Endothelial cell of umbilical vein (primary cell): ENCODE measurements around the gene INMT. TPM values are rescaled to one million over a fixed set of nuclear protein-coding genes. Genes with fewer than 3 reads are reported as not detected.
"Not testable (repeated sequence)": the region's sequence is repeated elsewhere in the genome, so short reads cannot be mapped to it uniquely, and the experiment has no call there.

ENCODE experiments used
- BruUV-seq: library from RNA; stranded (reverse); fragments of 400-500 nt; replicated peaks from 2 replicates; lab custom pipeline; 2021; lab: Mats Ljungman, UMichigan
- CTCF ChIA-PET: fragments of 300-600, 350-600 bp; sonication (Branson Sonifier 250); formaldehyde crosslinking; loops from one replicate; lab custom pipeline; 2021; ENCODE audit warnings: antibody characterized with exemption, inconsistent platforms; lab: Charles Lee
- POLR2A ChIA-PET: fragments of 300-600, 350-600 bp; sonication (Branson Sonifier 250); formaldehyde crosslinking; loops from one replicate; lab custom pipeline; 2021; ENCODE audit warnings: antibody characterized with exemption, inconsistent platforms; lab: Charles Lee
- DNase-seq: peaks from one replicate; pipeline ENCODE4 v3.0.0-alpha.2; 2011; ENCODE audit warnings: low read depth, low spot score
- FAIRE-seq: peaks from 2 replicates; lab custom pipeline; 2011; peaks lifted over from hg19 to GRCh38; lab: Jason Lieb, UNC
- H2AFZ ChIP-seq: 2 replicates; pipeline ENCODE4 v1.6.0; 2012; ENCODE audit warnings: low read depth, low read length, control low read depth, inconsistent platforms
- H3K27ac ChIP-seq: 2 replicates; pipeline ENCODE4 v1.5.1; 2011; ENCODE audit warnings: low read depth, mild to moderate bottlenecking, control low read depth, low read length, moderate library complexity; ENCODE audit not compliant: insufficient read depth
- H3K27me3 ChIP-seq, 2 experiments: 2 replicates each; pipeline versions ENCODE4 v1.6.0 to v1.6.1; 2011; ENCODE audit warnings: low read length in 2 of 2, mixed read lengths in 1 of 2; ENCODE audit not compliant: control insufficient read depth in 2 of 2, insufficient read depth in 2 of 2
- H3K36me3 ChIP-seq, 2 experiments: 2 replicates in 1 of 2; 3 replicates in 1 of 2; pipeline ENCODE4 v1.5.1; 2011; ENCODE audit warnings: low read length in 2 of 2, mild to moderate bottlenecking in 1 of 2, moderate library complexity in 1 of 2; ENCODE audit not compliant: control insufficient read depth in 2 of 2, insufficient read depth in 2 of 2; ENCODE audit errors: extremely low read depth in 1 of 2
- H3K4me1 ChIP-seq: 3 replicates; pipeline ENCODE4 v1.5.1; 2011; ENCODE audit warnings: mild to moderate bottlenecking, low read length; ENCODE audit not compliant: control insufficient read depth, insufficient read depth; ENCODE audit errors: extremely low read depth
- H3K4me2 ChIP-seq: 2 replicates; pipeline ENCODE4 v1.6.1; 2011; ENCODE audit warnings: low read length, control low read depth, mixed read lengths; ENCODE audit not compliant: insufficient read depth
- H3K4me3 ChIP-seq, 3 experiments: fragments of 200-600 bp in 1 of 3; sonication (generic), shearing (Covaris generic) in 1 of 3; replicated peaks in 1 of 3; 2 replicates each; pipeline ENCODE4 v1.5.1; 2011 to 2016; ENCODE audit warnings: control low read depth in 3 of 3, low read length in 3 of 3, mild to moderate bottlenecking in 2 of 3, inconsistent platforms in 1 of 3, low read depth in 1 of 3, moderate library complexity in 1 of 3; ENCODE audit not compliant: insufficient read depth in 1 of 3
- H3K79me2 ChIP-seq: 2 replicates; pipeline ENCODE4 v1.6.0; 2012; ENCODE audit warnings: low read length, inconsistent platforms; ENCODE audit not compliant: control insufficient read depth, insufficient read depth
- H3K9ac ChIP-seq: replicated peaks from 2 replicates; pipeline ENCODE3; 2011; ENCODE audit warnings: low read length, control low read depth; ENCODE audit not compliant: insufficient read depth; ENCODE audit errors: extremely low read depth
- H3K9me1 ChIP-seq: replicated peaks from 3 replicates; pipeline ENCODE4 v1.6.0; 2011; ENCODE audit warnings: mild to moderate bottlenecking, low read length; ENCODE audit not compliant: control insufficient read depth, insufficient read depth; ENCODE audit errors: extremely low read depth
- H3K9me3 ChIP-seq: replicated peaks from 2 replicates; pipeline ENCODE4 v1.5.1; 2012; ENCODE audit warnings: low read length, inconsistent platforms; ENCODE audit not compliant: control insufficient read depth, insufficient read depth
- H4K20me1 ChIP-seq: replicated peaks from 2 replicates; pipeline ENCODE3; 2011; ENCODE audit warnings: mild to moderate bottlenecking, low read length; ENCODE audit not compliant: control insufficient read depth, insufficient read depth; ENCODE audit errors: extremely low read depth
- CTCF ChIP-seq, 2 donors: IDR thresholded peaks; 1 replicate in 1 of 2; 2 replicates in 1 of 2; pipeline ENCODE4 v1.5.1; 2011; ENCODE audit warnings: low read length in 2 of 2, mild to moderate bottlenecking in 2 of 2, moderate library complexity in 2 of 2, control low read depth in 1 of 2, inconsistent platforms in 1 of 2, low read depth in 1 of 2; ENCODE audit not compliant: insufficient read depth in 1 of 2; ENCODE audit errors: extremely low read depth in 1 of 2
- EZH2 ChIP-seq: IDR thresholded peaks from 2 replicates; pipeline ENCODE4 v1.6.1; 2012; ENCODE audit warnings: borderline replicate concordance, low read depth, mild to moderate bottlenecking, moderate library complexity, low read length, inconsistent platforms; ENCODE audit not compliant: severe bottlenecking
- FOS ChIP-seq: IDR thresholded peaks from 2 replicates; pipeline ENCODE4 v1.6.1; 2011; ENCODE audit warnings: mild to moderate bottlenecking, low read length, moderate library complexity, borderline replicate concordance; ENCODE audit not compliant: insufficient read depth
- GATA2 ChIP-seq: IDR thresholded peaks from 2 replicates; pipeline ENCODE4 v1.7.0; 2011; ENCODE audit warnings: low read depth, mild to moderate bottlenecking, moderate library complexity, mixed read lengths, low read length; ENCODE audit not compliant: insufficient read length, insufficient read depth
- JUN ChIP-seq: IDR thresholded peaks from 2 replicates; pipeline ENCODE4 v1.6.1; 2011; ENCODE audit warnings: borderline replicate concordance, low read depth; ENCODE audit not compliant: insufficient read length, insufficient read depth
- MYC ChIP-seq: IDR thresholded peaks from one replicate; pipeline ENCODE4 v1.6.1; 2011; ENCODE audit warnings: mild to moderate bottlenecking, low read depth, low read length
- POLR2A ChIP-seq: IDR thresholded peaks from 2 replicates; pipeline ENCODE4 v1.6.1; 2012; ENCODE audit warnings: low read depth, mild to moderate bottlenecking, control low read depth, low read length
- POLR2AphosphoS5 ChIP-seq: IDR thresholded peaks from 2 replicates; pipeline ENCODE4 v1.6.1; 2012; ENCODE audit warnings: low read depth, mild to moderate bottlenecking, control low read depth, low read length, moderate library complexity; ENCODE audit not compliant: insufficient read depth
- dilution Hi-C: fragments of 300-500 bp; cut with MboI; formaldehyde crosslinking; loops from one replicate; pipeline ENCODE4 v1.15.0; 2019; ENCODE audit warnings: low sequenced_read_pairs; ENCODE audit not compliant: extremely low pct_ligation_motif_present
- intact Hi-C: fragments of 100-400 bp; cut with micrococcal nuclease; formaldehyde crosslinking; loops from one replicate; pipeline ENCODE4 v1.10.0; 2022
- polyA plus RNA-seq, 4 experiments: library from polyadenylated mRNA; depleted of rRNA in 3 of 4; stranded (reverse) in 3 of 4; unstranded in 1 of 4; fragments of >200 nt; gene quantifications; 2 replicates each; pipeline versions ENCODE4 v1.2.1 to v1.2.3, GENCODE V29; 2011 to 2012; ENCODE audit warnings: missing spikeins in 1 of 4
- total RNA-seq: library from RNA; stranded (reverse); gene quantifications from 2 replicates; pipeline ENCODE4 v1.2.3, GENCODE V29; 2021
- TF ChIP-seq, protein P1 (sequence below): IDR thresholded peaks from 2 replicates; pipeline ENCODE4 v1.6.1; 2011; ENCODE audit not compliant: insufficient read depth, insufficient read length

Gene INMT
- total and polyA plus RNA-seq, 2 donors (not counting 3 experiments of a cell fraction or from before 2014, with no cell fraction given): not detected

DNA sequence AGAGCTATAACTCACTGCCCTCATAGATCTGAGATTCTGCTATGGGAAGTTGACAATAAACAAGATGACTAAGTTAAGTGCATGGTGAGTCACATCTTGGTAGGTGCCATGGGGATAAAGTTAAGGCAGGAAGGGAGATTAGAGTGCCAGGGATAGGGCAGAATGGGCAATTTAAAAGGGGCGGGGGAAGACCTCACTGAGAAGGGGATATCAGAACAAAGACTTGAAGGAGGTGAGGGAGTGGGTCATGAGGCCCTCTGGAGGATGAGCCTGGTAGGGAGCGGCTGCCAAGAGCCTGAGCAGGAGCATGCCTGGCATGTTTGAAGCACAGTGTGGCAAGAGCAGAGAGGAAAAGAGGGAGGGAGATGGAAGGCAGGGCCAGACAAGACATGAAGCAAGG lies 34.8 kb upstream of the INMT start:
- no TSS peak for BruUV-seq

GRCh38 chr7:30719434-30719833 lies 32.5 kb upstream of the INMT start:
- H3K9ac ChIP-seq, POLR2A ChIA-PET, H3K4me2 ChIP-seq, H3K4me3 ChIP-seq, H2AFZ ChIP-seq, intact Hi-C loops, CTCF ChIA-PET, H3K27me3 ChIP-seq, FAIRE-seq, DNase-seq, H3K27ac ChIP-seq, dilution Hi-C loops, H3K79me2 ChIP-seq, H3K36me3 ChIP-seq, H3K9me3 ChIP-seq, H3K4me1 ChIP-seq, H4K20me1 ChIP-seq, BruUV-seq, H3K9me1 ChIP-seq: not testable (repeated sequence)

More for the DNA sequence above, 34.8 kb upstream of the INMT start:
- Histone ChIP-seq H3K4me2 (no peak overlapping the region), H4K20me1 (no peaks in the 10 kb centered on the region), H3K9me3 (no peaks in the 10 kb centered on the region), H3K4me3 (no peak overlapping the region), H3K9ac (no peak overlapping the region), H3K9me1 (no peaks in the 10 kb centered on the region), H3K4me1 (no peaks in the 10 kb centered on the region), H3K27me3 (peaks cover 0 to 1% of the 10 kb centered on the region in 2 experiments), H2AFZ (no peak overlapping the region), H3K36me3 (no peaks in the 10 kb centered on the region), H3K27ac (no peak overlapping the region), H3K79me2 (no peaks in the 10 kb centered on the region)
- no peak for FAIRE-seq
- TF ChIP-seq, protein P1, sequence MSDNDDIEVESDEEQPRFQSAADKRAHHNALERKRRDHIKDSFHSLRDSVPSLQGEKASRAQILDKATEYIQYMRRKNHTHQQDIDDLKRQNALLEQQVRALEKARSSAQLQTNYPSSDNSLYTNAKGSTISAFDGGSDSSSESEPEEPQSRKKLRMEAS: no peak
- no peak for TF ChIP-seq JUN
- TF ChIP-seq CTCF (IDR thresholded peaks at IDR 0.05; ENCODE audit: extremely low read depth in 1 of 2, insufficient read depth in 1 of 2, low read depth in 1 of 2, low read length in 2 of 2): no peak
- TF ChIP-seq EZH2: no peak
- no peak for TF ChIP-seq POLR2A
- no peak for TF ChIP-seq GATA2
- no peak for TF ChIP-seq POLR2AphosphoS5
- no peak for TF ChIP-seq FOS
- TF ChIP-seq MYC: no peak
- ChIA-PET POLR2A (no interaction called here), CTCF (no interaction called here)
- dilution Hi-C loops (no loop called here), intact Hi-C loops (no loop called here)
- no peak for DNase-seq
